BE2C (cell line): ENCODE measurements around the gene ATG16L1.

Source experiments
- DNase-seq: peaks from one replicate; pipeline ENCODE4 v3.0.0-alpha.2; 2020
- H3K27me3 ChIP-seq: fragments of 250-450 bp; sonication (Bioruptor Pico); 2 replicates; pipeline ENCODE4 v1.5.1; 2020; ENCODE audit warnings: mild to moderate bottlenecking
- H3K36me3 ChIP-seq: fragments of 250-450 bp; sonication (Bioruptor Pico); 2 replicates; pipeline ENCODE4 v1.5.1; 2020; ENCODE audit warnings: mild to moderate bottlenecking
- H3K4me1 ChIP-seq: fragments of 250-450 bp; sonication (Bioruptor Pico); 2 replicates; pipeline ENCODE4 v1.5.1; 2020
- H3K4me3 ChIP-seq: 2 replicates; pipeline ENCODE4 v1.5.1; 2011; ENCODE audit warnings: low read depth, low read length
- H3K9me3 ChIP-seq: fragments of 250-450 bp; sonication (Bioruptor Pico); 2 replicates; pipeline ENCODE4 v1.5.1; 2020
- CTCF ChIP-seq: IDR thresholded peaks from 2 replicates; pipeline ENCODE4 v1.5.1; 2012; ENCODE audit warnings: mild to moderate bottlenecking, low read depth, low read length

Gene ATG16L1

GRCh38 chr2:233209117-233209532, 42.3 kb upstream of the ATG16L1 start:
- no peaks in the 10 kb centered on the region for H3K27me3 ChIP-seq
- no peaks in the 10 kb centered on the region for H3K36me3 ChIP-seq
- no peak for DNase-seq
- H3K4me3 ChIP-seq: no peak overlapping the region
- no peaks in the 10 kb centered on the region for H3K4me1 ChIP-seq
- no peak for TF ChIP-seq CTCF
- no peaks in the 10 kb centered on the region for H3K9me3 ChIP-seq

GRCh38 chr2:233209533-233210171, 41.8 kb upstream of the ATG16L1 start:
- H3K36me3 ChIP-seq: no peaks in the 10 kb centered on the region

GRCh38 chr2:233210281-233210680, 41.2 kb upstream of the ATG16L1 start:
- TF ChIP-seq CTCF: no peak
- no peaks in the 10 kb centered on the region for H3K4me1 ChIP-seq
- H3K4me3 ChIP-seq: no peak overlapping the region
- H3K36me3 ChIP-seq: no peaks in the 10 kb centered on the region
- no peaks in the 10 kb centered on the region for H3K9me3 ChIP-seq
- no peaks in the 10 kb centered on the region for H3K27me3 ChIP-seq
- no peak for DNase-seq

More at GRCh38 chr2:233209533-233210171, 41.8 kb upstream of the ATG16L1 start:
- Histone ChIP-seq H3K4me3 (no peak overlapping the region), H3K9me3 (no peaks in the 10 kb centered on the region), H3K27me3 (no peaks in the 10 kb centered on the region), H3K4me1 (no peaks in the 10 kb centered on the region)
- DNase-seq: no peak
- TF ChIP-seq CTCF: no peak

- no peaks in the 10 kb centered on the region for H3K4me1 ChIP-seq
- H3K4me3 ChIP-seq: no peak overlapping the region
- no peak for TF ChIP-seq CTCF
- H3K27me3 ChIP-seq: no peaks in the 10 kb centered on the region
- H3K9me3 ChIP-seq: no peaks in the 10 kb centered on the region
- DNase-seq: no peak
- no peaks in the 10 kb centered on the region for H3K36me3 ChIP-seq
Observed at GRCh38 chr2:233210843-233211547, 40.5 kb upstream of the ATG16L1 start.

- Histone ChIP-seq H3K9me3 (no peaks in the 10 kb centered on the region), H3K27me3 (no peaks in the 10 kb centered on the region), H3K36me3 (no peaks in the 10 kb centered on the region), H3K4me1 (no peaks in the 10 kb centered on the region), H3K4me3 (no peak overlapping the region)
- TF ChIP-seq CTCF: no peak
- no peak for DNase-seq
Observed at GRCh38 chr2:233211548-233211895, 40.0 kb upstream of the ATG16L1 start.

GRCh38 chr2:233213011-233213410, 38.5 kb upstream of the ATG16L1 start:
- no peak overlapping the region for H3K4me3 ChIP-seq
- DNase-seq: no peak
- no peaks in the 10 kb centered on the region for H3K36me3 ChIP-seq
- H3K9me3 ChIP-seq: no peaks in the 10 kb centered on the region
- H3K27me3 ChIP-seq: no peaks in the 10 kb centered on the region
- H3K4me1 ChIP-seq: no peaks in the 10 kb centered on the region
- TF ChIP-seq CTCF: no peak
